ENCODE results near the gene RPL36AL. TPM values are rescaled to one million over a fixed set of nuclear protein-coding genes. Genes with fewer than 3 reads are reported as not detected.

RPL36AL gene
- polyA plus RNA-seq, 1 experiment: 295 TPM

DNA sequence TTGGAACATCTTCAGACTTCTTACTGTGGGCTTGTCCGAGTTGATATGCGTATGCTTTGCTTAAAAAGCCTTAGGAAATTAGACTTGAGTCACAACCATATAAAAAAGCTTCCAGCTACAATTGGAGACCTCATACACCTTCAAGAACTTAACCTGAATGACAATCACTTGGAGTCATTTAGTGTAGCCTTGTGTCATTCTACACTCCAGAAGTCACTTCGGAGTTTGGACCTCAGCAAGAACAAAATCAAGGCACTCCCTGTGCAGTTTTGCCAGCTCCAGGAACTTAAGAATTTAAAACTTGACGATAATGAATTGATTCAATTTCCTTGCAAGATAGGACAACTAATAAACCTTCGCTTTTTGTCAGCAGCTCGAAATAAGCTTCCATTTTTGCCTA, 12.8 kb downstream of the RPL36AL start:
- H3K4me3 ChIP-seq (ENCODE audit: low read depth, low read length): no peak overlapping the region
- no peaks in the 10 kb centered on the region for H3K27me3 ChIP-seq (ENCODE audit: control insufficient read depth, insufficient read depth, low read length)
- POLR2A ChIA-PET: no interaction called here
- no peak for DNase-seq (ENCODE audit: low read depth, low spot score)
- no peaks in the 10 kb centered on the region for H3K9me3 ChIP-seq (ENCODE audit: control insufficient read depth, insufficient read depth, low read length)
- TF ChIP-seq, protein P1, sequence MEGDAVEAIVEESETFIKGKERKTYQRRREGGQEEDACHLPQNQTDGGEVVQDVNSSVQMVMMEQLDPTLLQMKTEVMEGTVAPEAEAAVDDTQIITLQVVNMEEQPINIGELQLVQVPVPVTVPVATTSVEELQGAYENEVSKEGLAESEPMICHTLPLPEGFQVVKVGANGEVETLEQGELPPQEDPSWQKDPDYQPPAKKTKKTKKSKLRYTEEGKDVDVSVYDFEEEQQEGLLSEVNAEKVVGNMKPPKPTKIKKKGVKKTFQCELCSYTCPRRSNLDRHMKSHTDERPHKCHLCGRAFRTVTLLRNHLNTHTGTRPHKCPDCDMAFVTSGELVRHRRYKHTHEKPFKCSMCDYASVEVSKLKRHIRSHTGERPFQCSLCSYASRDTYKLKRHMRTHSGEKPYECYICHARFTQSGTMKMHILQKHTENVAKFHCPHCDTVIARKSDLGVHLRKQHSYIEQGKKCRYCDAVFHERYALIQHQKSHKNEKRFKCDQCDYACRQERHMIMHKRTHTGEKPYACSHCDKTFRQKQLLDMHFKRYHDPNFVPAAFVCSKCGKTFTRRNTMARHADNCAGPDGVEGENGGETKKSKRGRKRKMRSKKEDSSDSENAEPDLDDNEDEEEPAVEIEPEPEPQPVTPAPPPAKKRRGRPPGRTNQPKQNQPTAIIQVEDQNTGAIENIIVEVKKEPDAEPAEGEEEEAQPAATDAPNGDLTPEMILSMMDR (IDR thresholded peaks at IDR 0.05; ENCODE audit: low read depth, low read length): no peak
- CTCF ChIA-PET: no interaction called here
- no peak overlapping the region for H3K27ac ChIP-seq (ENCODE audit: low read depth, low read length)

DNA sequence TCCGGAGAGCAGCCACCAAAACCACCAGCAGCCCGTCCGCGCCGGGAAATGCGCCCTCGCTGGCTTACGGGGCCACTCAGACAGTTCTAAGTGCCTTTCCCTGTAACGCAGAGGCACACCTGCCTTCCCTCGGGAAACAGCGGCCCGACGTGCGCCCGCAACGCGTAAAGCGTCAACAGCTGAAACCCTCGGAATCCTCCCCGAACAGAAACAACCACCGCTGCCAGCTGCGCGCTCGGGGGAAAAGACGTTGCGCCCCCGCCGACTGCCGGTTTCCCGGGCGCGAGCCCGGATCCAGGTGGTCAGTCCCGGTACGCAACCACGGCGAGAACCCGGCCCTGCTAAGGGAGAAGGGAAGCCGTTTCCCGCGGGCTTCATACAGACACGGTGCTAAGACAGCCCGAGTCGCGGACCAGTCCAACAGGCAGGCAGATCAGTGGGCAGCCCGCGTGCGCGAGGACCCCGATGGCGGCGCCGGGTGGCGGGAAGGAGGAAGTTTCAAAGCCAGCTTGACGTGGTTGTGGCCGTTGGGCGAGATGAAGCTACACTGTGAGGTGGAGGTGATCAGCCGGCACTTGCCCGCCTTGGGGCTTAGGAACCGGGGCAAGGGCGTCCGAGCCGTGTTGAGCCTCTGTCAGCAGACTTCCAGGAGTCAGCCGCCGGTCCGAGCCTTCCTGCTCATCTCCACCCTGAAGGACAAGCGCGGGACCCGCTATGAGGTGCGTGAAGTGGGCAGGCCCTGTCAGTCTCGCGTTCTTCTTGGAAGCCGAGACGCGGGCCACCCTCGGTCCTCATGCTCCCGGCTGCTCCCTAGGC, 21.7 kb downstream of the RPL36AL start, which contains the start of gene LRR1:
Gene LRR1 (plus strand): TSS at position 456 of the 816 bp plus-strand sequence. CDS start 81 bp downstream, at position 537.
- ChIA-PET CTCF (no interaction called here), POLR2A (interaction anchor here (0.7 to 1.7 kb wide), 5 partner anchors 12 to 35 kb away, joined by 3 to 26 read pairs (median 4); partner anchors contain the start of genes MGAT2, RPL36AL and RPS29)
- TF ChIP-seq, protein P1 (IDR thresholded peaks at IDR 0.05; ENCODE audit: low read depth, low read length): no peak
- H3K27ac ChIP-seq (ENCODE audit: low read depth, low read length): peak within 1 kb of the TSS; percentile 99
- H3K27me3 ChIP-seq (ENCODE audit: control insufficient read depth, insufficient read depth, low read length): no peaks in the 10 kb centered on the region
- peak; percentile 34 for DNase-seq (ENCODE audit: low read depth, low spot score)
- peak within 1 kb of the TSS; percentile 95 for H3K4me3 ChIP-seq (ENCODE audit: low read depth, low read length)
- no peaks in the 10 kb centered on the region; the same call in 1 of the 2 replicates for H3K9me3 ChIP-seq (ENCODE audit: control insufficient read depth, insufficient read depth, low read length)

DNA sequence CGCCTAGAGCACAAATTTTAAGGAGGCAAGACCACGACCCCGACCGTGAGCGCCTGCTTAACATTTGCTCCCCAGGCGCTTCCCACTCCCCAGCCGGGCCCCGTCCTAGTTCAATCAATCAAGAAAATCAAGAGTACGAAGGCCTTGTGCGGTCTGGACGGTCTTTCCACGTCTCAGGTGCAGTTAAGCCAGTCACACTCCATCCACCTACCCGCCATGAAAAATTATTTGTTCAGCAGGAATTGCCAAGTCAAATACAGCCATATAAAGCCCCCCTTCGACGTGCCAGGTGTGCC, 22.3 kb downstream of the RPL36AL start:
- ChIA-PET POLR2A (interaction anchor here (1.5 to 1.7 kb wide), 4 partner anchors 11 to 36 kb away, joined by 4 to 26 read pairs (median 6); partner anchors contain the start of genes MGAT2, RPL36AL and RPS29), CTCF (no interaction called here)
- H3K9me3 ChIP-seq (ENCODE audit: control insufficient read depth, insufficient read depth, low read length): no peaks in the 10 kb centered on the region; the same call in 1 of the 2 replicates
- no peak for DNase-seq (ENCODE audit: low read depth, low spot score)
- TF ChIP-seq, protein P1 (IDR thresholded peaks at IDR 0.05; ENCODE audit: low read depth, low read length): no peak
- no peaks in the 10 kb centered on the region for H3K27me3 ChIP-seq (ENCODE audit: control insufficient read depth, insufficient read depth, low read length)
- peak overlapping the region; percentile 95 for H3K4me3 ChIP-seq (ENCODE audit: low read depth, low read length)
- peak overlapping the region; percentile 99 for H3K27ac ChIP-seq (ENCODE audit: low read depth, low read length)

DNA sequence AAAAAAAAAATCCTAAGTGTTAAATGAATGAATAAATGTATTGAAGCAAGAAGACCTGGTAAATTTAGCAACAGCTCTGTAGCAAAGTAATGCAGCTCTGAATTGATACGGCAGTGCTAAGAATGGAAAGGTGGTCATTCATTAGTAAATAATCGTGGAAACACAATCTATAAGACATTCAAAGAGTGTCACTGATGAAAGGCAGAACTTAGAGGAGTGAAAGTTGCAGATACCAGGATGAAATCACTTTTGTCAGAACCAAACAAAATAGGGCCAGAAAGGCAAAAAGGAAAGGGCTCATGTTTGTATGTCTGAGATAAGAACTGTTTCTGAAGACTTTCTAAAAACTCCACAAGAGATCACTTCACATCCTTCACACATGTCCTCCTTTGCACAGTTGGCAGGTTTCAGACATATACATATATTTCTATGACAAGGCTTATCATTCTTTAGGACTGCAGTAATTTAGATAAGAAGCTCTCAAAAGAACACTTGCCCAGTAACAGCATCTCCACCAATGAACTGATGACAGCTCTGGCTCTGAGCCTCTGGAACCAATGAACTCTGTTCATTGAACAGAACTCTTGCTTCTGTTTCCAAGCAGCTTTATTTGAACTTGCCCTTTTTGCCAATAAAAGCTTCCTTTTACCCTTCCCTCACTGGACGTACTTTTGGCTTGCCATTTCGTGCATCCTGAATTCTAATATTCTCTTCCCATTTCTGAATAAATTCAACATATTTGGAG, 25.9 kb downstream of the RPL36AL start:
- H3K27ac ChIP-seq (ENCODE audit: low read depth, low read length): peak overlapping the region; percentile 49
- no peak overlapping the region for H3K4me3 ChIP-seq (ENCODE audit: low read depth, low read length)
- DNase-seq (ENCODE audit: low read depth, low spot score): peak; percentile 46
- TF ChIP-seq, protein P1 (IDR thresholded peaks at IDR 0.05; ENCODE audit: low read depth, low read length): no peak
- ChIA-PET CTCF (interaction anchor here (1.0 to 1.1 kb wide), 2 partner anchors 7 to 133 kb away, joined by 5 to 7 read pairs; no protein-coding TSS in a partner anchor), POLR2A (interaction anchor here (0.9 to 2.0 kb wide), 2 partner anchors 9 to 26 kb away, joined by 6 to 12 read pairs; partner anchors contain the start of genes MGAT2, RPL36AL and RPS29)
- no peaks in the 10 kb centered on the region; the same call in 1 of the 2 replicates for H3K9me3 ChIP-seq (ENCODE audit: control insufficient read depth, insufficient read depth, low read length)
- no peaks in the 10 kb centered on the region for H3K27me3 ChIP-seq (ENCODE audit: control insufficient read depth, insufficient read depth, low read length)
